CD8-positive, alpha-beta memory T cell (primary cell): ENCODE results near the gene NPLOC4. TPM values are rescaled to one million over a fixed set of nuclear protein-coding genes. Genes with fewer than 3 reads are reported as not detected.
A peak's percentile ranks its signal among the peaks of the same experiment; 100 is the strongest.

Experiments
- CTCF ChIA-PET: fragments of 350-600 bp; sonication (Branson Sonifier 250); formaldehyde crosslinking; loops from one replicate; lab custom pipeline; 2021; ENCODE audit warnings: antibody characterized with exemption; lab: Charles Lee
- POLR2A ChIA-PET: fragments of 350-600 bp; sonication (Branson Sonifier 250); formaldehyde crosslinking; loops from one replicate; lab custom pipeline; 2021; ENCODE audit warnings: antibody characterized with exemption; lab: Charles Lee
- DNase-seq, 5 donors: peaks; one replicate each; pipeline versions ENCODE4 v3.0.0 to v3.0.0-alpha.2; 2020 to 2022; ENCODE audit warnings: mixed read lengths in 1 of 5
- H3K27ac ChIP-seq: one replicate; pipeline ENCODE4 v1.7.0; 2013; ENCODE audit warnings: low read depth, mild to moderate bottlenecking, low read length, moderate library complexity
- H3K27me3 ChIP-seq: 2 replicates; pipeline ENCODE4 v1.7.0; 2013; ENCODE audit warnings: low read length, mild to moderate bottlenecking; ENCODE audit not compliant: insufficient read depth, poor library complexity, severe bottlenecking
- H3K36me3 ChIP-seq: 2 replicates; pipeline ENCODE4 v1.7.0; 2013; ENCODE audit warnings: mild to moderate bottlenecking, low read length, moderate library complexity; ENCODE audit not compliant: insufficient read depth
- H3K4me1 ChIP-seq: 2 replicates; pipeline ENCODE4 v1.7.0; 2013; ENCODE audit warnings: mild to moderate bottlenecking, low read length, moderate library complexity; ENCODE audit not compliant: insufficient read depth
- H3K4me3 ChIP-seq: 2 replicates; pipeline ENCODE4 v1.7.0; 2013; ENCODE audit warnings: mild to moderate bottlenecking, low read length
- H3K9me3 ChIP-seq: 2 replicates; pipeline ENCODE4 v1.7.0; 2013; ENCODE audit warnings: mild to moderate bottlenecking, low read length
- H3K27ac Mint-ChIP-seq, 8 donors: one replicate each; pipeline ENCODE4 v1.8.0; 2020 to 2021; ENCODE audit warnings: mixed read lengths in 8 of 8, mild to moderate bottlenecking in 6 of 8, inconsistent platforms in 3 of 8, moderate library complexity in 3 of 8
- H3K27me3 Mint-ChIP-seq, 2 donors: one replicate each; pipeline ENCODE4 v1.8.0; 2020 to 2021; ENCODE audit warnings: mixed read lengths in 2 of 2, mild to moderate bottlenecking in 1 of 2, moderate library complexity in 1 of 2
- H3K36me3 Mint-ChIP-seq, 3 donors: one replicate each; pipeline ENCODE4 v1.8.0; 2020 to 2021; ENCODE audit warnings: mixed read lengths in 3 of 3, inconsistent platforms in 1 of 3, mild to moderate bottlenecking in 1 of 3
- H3K4me1 Mint-ChIP-seq, 3 donors: one replicate each; pipeline ENCODE4 v1.8.0; 2020 to 2021; ENCODE audit warnings: mixed read lengths in 3 of 3, inconsistent platforms in 1 of 3, mild to moderate bottlenecking in 1 of 3
- H3K4me3 Mint-ChIP-seq, 7 donors: one replicate each; pipeline ENCODE4 v1.8.0; 2020 to 2021; ENCODE audit warnings: mixed read lengths in 7 of 7, mild to moderate bottlenecking in 6 of 7, moderate library complexity in 4 of 7, inconsistent platforms in 2 of 7
- H3K9me3 Mint-ChIP-seq, 5 donors: one replicate each; pipeline ENCODE4 v1.8.0; 2020 to 2022; ENCODE audit warnings: mixed read lengths in 5 of 5, mild to moderate bottlenecking in 3 of 5, moderate library complexity in 2 of 5, inconsistent platforms in 1 of 5
- polyA plus RNA-seq: library from polyadenylated mRNA; unstranded; fragments of 300-500 nt; fragmentation: Illumina TruSeq; gene quantifications from one replicate; pipeline ENCODE4 v1.2.3, GENCODE V29; 2021
- total RNA-seq, 2 experiments: library from RNA; stranded (reverse); gene quantifications; one replicate each; pipeline ENCODE4 v1.2.3, GENCODE V29; 2021

NPLOC4 gene
- total and polyA plus RNA-seq, 3 experiments from 2014 or later = 63.1 to 126 (median 125) TPM

DNA sequence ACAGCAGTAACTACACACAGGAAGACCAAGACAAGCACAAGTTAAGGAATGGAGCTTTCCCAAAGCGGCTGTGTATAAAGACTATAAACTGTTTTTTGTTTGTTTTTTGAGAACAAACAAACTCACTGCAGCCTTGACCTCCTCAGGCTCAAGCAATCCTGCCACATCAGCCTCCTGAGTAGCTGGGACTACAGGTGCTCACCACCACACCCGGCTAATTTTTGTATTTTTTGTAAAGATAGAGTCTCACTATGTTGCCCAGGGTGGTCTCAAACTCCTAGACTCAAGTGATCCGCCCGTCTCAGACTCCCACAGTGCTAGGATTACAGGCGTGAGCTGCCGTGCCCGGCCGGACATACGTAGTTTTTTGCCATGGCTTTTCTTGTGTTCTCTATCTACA lies 23.5 kb upstream of the NPLOC4 start:
- Histone ChIP-seq H3K36me3 (no peaks in the 10 kb centered on the region), H3K4me3 (no peak overlapping the region), H3K4me1 (peaks cover 34% of the 10 kb centered on the region), H3K27ac (no peak overlapping the region), H3K27me3 (no peaks in the 10 kb centered on the region), H3K9me3 (no peaks in the 10 kb centered on the region)
- Mint-ChIP-seq H3K4me3 (peak overlapping the region in 1 of 7 donors; percentile 36), H3K27ac (peak overlapping the region in 1 of 8 donors; percentile 87), H3K27me3 (no peaks in the 10 kb centered on the region), H3K4me1 (peaks cover 8 to 19% (median 18%) of the 10 kb centered on the region in 3 donors), H3K9me3 (no peaks in the 10 kb centered on the region), H3K36me3 (peaks cover 0 to 3% (median 0%) of the 10 kb centered on the region in 3 donors)
- ChIA-PET CTCF (no interaction called here), POLR2A (no interaction called here)
- DNase-seq = no peak

DNA sequence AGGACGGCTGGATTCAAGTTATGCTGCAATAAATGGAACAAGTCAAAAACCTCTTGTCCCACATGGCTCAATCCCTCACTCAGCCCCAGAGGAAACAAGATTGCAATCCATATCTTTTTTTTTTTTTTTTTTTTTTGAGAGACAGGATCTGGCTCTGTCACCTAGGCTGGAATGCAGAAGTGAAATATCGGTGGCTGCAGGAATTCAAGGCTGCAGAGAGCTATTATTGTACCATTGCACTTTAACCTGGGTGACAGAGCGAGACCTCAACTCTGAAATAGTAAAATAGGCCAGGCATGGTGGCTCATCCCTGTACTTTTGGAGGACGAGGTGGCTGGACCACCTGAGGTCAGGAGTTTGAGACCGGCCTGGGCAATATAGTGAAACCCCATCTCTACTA lies 22.1 kb upstream of the NPLOC4 start:
- Histone ChIP-seq H3K36me3 (no peaks in the 10 kb centered on the region), H3K9me3 (no peaks in the 10 kb centered on the region), H3K4me1 (peaks cover 20% of the 10 kb centered on the region), H3K27ac (no peak overlapping the region), H3K4me3 (no peak overlapping the region), H3K27me3 (no peaks in the 10 kb centered on the region)
- Mint-ChIP-seq H3K27ac (no peak overlapping the region), H3K36me3 (no peaks in the 10 kb centered on the region), H3K9me3 (no peaks in the 10 kb centered on the region), H3K4me1 (peaks cover 6 to 13% (median 8%) of the 10 kb centered on the region in 3 donors), H3K27me3 (no peaks in the 10 kb centered on the region), H3K4me3 (no peak overlapping the region)
- CTCF ChIA-PET = no interaction called here
- no peak for DNase-seq
- POLR2A ChIA-PET = no interaction called here

GRCh38 chr17:81656835-81657234 lies 19.9 kb upstream of the NPLOC4 start:
- no peak overlapping the region for H3K27ac Mint-ChIP-seq
- H3K27ac ChIP-seq = no peak overlapping the region
- H3K36me3 ChIP-seq = no peaks in the 10 kb centered on the region
- peaks cover 3 to 8% of the 10 kb centered on the region in 2 donors for H3K27me3 Mint-ChIP-seq
- H3K4me1 Mint-ChIP-seq = peaks cover 3 to 14% (median 6%) of the 10 kb centered on the region in 3 donors
- no peak for DNase-seq
- POLR2A ChIA-PET = no interaction called here
- no peak overlapping the region for H3K4me3 ChIP-seq
- H3K36me3 Mint-ChIP-seq = peaks cover 0 to 2% (median 0%) of the 10 kb centered on the region in 3 donors
- no peaks in the 10 kb centered on the region for H3K9me3 Mint-ChIP-seq
- H3K4me1 ChIP-seq = peaks cover 9% of the 10 kb centered on the region
- CTCF ChIA-PET = interaction anchor here (1.3 kb wide), 1 partner anchor 11 kb away, joined by 3 read pairs; no protein-coding TSS in a partner anchor
- no peaks in the 10 kb centered on the region for H3K27me3 ChIP-seq
- H3K4me3 Mint-ChIP-seq = no peak overlapping the region
- H3K9me3 ChIP-seq = no peaks in the 10 kb centered on the region

GRCh38 chr17:81656118-81656743 lies 19.3 kb upstream of the NPLOC4 start, which contains the start of gene PDE6G:
Gene PDE6G, minus strand, starts transcription at chr17:81656542. Its CDS starts 3,237 bp downstream, at chr17:81653305.
- Histone ChIP-seq H3K36me3 (no peaks in the 10 kb centered on the region), H3K9me3 (no peaks in the 10 kb centered on the region), H3K27me3 (no peaks in the 10 kb centered on the region), H3K4me3 (no peak within 1 kb of the TSS), H3K27ac (no peak within 1 kb of the TSS), H3K4me1 (peaks cover 9% of the 10 kb centered on the region)
- peaks cover 3 to 16% (median 6%) of the 10 kb centered on the region in 3 donors for H3K4me1 Mint-ChIP-seq
- no peak for DNase-seq
- H3K27me3 Mint-ChIP-seq = peaks cover 5 to 8% of the 10 kb centered on the region in 2 donors
- POLR2A ChIA-PET = no interaction called here
- H3K27ac Mint-ChIP-seq = no peak within 1 kb of the TSS
- no peak within 1 kb of the TSS for H3K4me3 Mint-ChIP-seq
- no peaks in the 10 kb centered on the region for H3K9me3 Mint-ChIP-seq
- peaks cover 0 to 4% (median 0%) of the 10 kb centered on the region in 3 donors for H3K36me3 Mint-ChIP-seq
- CTCF ChIA-PET = interaction anchor here (1.3 kb wide), 1 partner anchor 10 kb away, joined by 3 read pairs; no protein-coding TSS in a partner anchor

DNA sequence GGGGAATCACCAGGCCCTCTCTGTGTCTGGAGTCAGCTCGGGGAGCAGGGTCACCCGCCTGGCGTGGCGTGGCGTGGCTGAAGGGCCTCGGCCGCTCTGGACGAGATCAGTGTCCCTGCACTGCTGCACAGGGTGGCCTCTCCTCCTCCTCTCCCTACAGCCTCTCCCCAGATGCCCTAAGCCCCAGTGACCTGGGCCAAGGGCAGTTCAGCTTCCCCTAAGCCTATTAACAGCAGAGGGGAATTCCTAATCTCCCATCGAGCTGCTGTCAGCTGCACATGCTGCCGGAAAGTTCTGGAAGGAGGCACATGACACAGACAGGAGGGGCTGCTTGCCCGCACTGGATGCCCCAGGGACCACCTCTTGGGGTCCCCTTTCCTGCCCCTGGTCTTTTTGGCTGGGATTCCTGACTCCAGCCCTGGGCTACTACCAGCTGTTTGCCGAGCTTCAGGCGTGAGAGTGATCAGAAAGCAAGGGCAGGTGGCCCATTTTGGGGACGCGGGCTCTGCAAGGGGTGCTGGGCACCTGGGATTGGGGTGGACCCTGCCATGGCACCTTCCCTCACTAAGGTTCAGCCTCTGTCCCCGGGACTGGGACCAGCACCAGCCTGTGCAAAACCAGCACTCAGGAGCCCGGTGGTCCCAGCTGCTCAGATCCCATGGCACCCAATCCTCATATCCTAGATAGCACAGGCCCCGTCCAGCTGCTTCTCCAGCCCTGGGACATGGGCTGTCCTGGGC lies 18.6 kb upstream of the NPLOC4 start:
- Mint-ChIP-seq H3K4me3 (no peak overlapping the region), H3K36me3 (peaks cover 0 to 4% (median 0%) of the 10 kb centered on the region in 3 donors), H3K27ac (no peak overlapping the region), H3K4me1 (peaks cover 3 to 16% (median 6%) of the 10 kb centered on the region in 3 donors), H3K27me3 (peaks cover 8% of the 10 kb centered on the region in 2 donors), H3K9me3 (no peaks in the 10 kb centered on the region)
- no peaks in the 10 kb centered on the region for H3K9me3 ChIP-seq
- peaks cover 9% of the 10 kb centered on the region for H3K4me1 ChIP-seq
- no peak overlapping the region for H3K27ac ChIP-seq
- no peaks in the 10 kb centered on the region for H3K27me3 ChIP-seq
- ChIA-PET CTCF (interaction anchor here (1.3 kb wide), 1 partner anchor 9 kb away, joined by 3 read pairs; no protein-coding TSS in a partner anchor), POLR2A (no interaction called here)
- DNase-seq = no peak
- no peaks in the 10 kb centered on the region for H3K36me3 ChIP-seq
- H3K4me3 ChIP-seq = no peak overlapping the region

DNA sequence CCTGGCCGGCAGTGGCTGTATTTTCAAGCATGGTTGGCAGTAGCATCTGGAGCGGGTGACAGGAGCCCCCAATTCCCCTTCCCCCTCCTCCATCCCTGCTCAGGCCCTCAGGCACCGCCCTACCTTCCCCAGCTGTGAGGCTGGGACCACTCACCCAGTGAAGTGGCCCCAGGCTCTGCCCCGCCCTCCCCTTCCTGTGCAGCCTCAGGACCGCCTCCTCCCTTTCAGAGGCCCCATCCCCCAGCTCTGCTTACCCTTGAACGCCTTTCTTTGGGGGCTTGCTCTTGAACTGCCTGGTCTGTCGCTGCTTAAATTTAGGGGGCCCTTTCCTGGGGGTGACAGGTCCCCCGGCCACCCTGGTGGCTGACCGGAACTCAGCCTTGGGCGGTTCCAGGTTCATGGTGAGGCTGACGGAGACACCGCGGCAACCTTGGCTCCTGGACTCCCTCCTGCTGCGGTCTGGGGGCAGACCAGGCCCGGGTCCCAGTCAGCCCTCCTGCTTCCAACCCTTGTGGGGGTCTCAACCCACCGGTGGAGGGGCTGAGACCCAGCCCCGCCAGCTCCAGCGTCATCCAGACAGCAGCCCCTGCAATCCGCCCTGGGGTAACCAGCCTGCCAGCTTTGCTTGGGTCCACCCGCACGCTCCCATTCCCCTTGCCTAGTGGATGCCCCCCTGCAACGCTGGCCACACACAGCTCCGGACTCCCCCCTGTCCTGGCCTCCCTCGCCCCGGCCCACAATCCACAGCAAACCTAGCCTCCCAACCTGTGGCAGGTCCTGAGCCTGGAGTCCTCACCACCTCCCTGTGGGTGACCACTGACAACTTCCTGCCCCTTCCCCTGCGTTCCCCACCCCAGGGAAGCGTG lies 16.2 kb upstream of the NPLOC4 start:
- peak in 1 of 5 donors; percentile 20 for DNase-seq
- ChIA-PET POLR2A (interaction anchor here (0.6 kb wide), 1 partner anchor 219 kb away, joined by 3 read pairs; no protein-coding TSS in a partner anchor), CTCF (no interaction called here)
- H3K4me3 ChIP-seq = no peak overlapping the region
- H3K4me3 Mint-ChIP-seq = peak overlapping the region in 4 of 7 donors; percentile 19 to 67 (median 45)
- no peak overlapping the region for H3K27ac Mint-ChIP-seq
- peaks cover 9% of the 10 kb centered on the region for H3K4me1 ChIP-seq
- peaks cover 3 to 16% (median 6%) of the 10 kb centered on the region in 3 donors for H3K4me1 Mint-ChIP-seq
- H3K9me3 ChIP-seq = no peaks in the 10 kb centered on the region
- no peaks in the 10 kb centered on the region for H3K9me3 Mint-ChIP-seq
- H3K36me3 Mint-ChIP-seq = peaks cover 0 to 4% (median 0%) of the 10 kb centered on the region in 3 donors
- peaks cover 20 to 24% of the 10 kb centered on the region in 2 donors for H3K27me3 Mint-ChIP-seq
- no peaks in the 10 kb centered on the region for H3K36me3 ChIP-seq
- H3K27ac ChIP-seq = no peak overlapping the region
- no peaks in the 10 kb centered on the region for H3K27me3 ChIP-seq

DNA sequence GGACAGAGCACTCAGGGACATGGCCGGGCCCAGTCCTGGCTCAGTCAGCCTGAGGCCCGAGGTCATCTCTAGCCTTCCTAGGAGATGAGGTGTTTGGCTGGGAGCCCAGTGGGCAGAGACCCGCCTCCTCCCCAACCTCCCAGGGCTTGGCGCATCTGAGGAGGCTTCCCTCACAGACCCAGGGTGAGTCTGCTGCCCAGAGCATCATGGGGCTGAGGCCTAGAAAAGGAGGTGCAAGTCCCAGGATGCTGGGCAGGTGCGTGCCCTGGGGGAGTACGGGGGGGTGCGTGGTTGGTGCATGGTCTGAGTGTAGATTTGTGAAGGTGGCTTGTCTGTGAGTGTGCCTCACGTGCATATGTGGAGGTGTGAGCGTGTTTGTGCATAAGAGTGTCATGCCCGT lies 14.8 kb upstream of the NPLOC4 start:
- DNase-seq = no peak
- H3K27me3 Mint-ChIP-seq = peaks cover 25 to 29% of the 10 kb centered on the region in 2 donors
- Histone ChIP-seq H3K27ac (no peak overlapping the region), H3K4me3 (no peak overlapping the region), H3K27me3 (no peaks in the 10 kb centered on the region), H3K4me1 (peaks cover 9% of the 10 kb centered on the region), H3K36me3 (no peaks in the 10 kb centered on the region), H3K9me3 (no peaks in the 10 kb centered on the region)
- no peaks in the 10 kb centered on the region for H3K9me3 Mint-ChIP-seq
- peaks cover 0 to 4% (median 0%) of the 10 kb centered on the region in 3 donors for H3K36me3 Mint-ChIP-seq
- ChIA-PET POLR2A (no interaction called here), CTCF (no interaction called here)
- peak overlapping the region in 1 of 8 donors; percentile 34 for H3K27ac Mint-ChIP-seq
- peak overlapping the region in 1 of 7 donors; percentile 64 for H3K4me3 Mint-ChIP-seq
- H3K4me1 Mint-ChIP-seq = peaks cover 0 to 16% (median 3%) of the 10 kb centered on the region in 3 donors
